ENCODE results near the gene CLEC2D. TPM values are rescaled to one million over a fixed set of nuclear protein-coding genes. Genes with fewer than 3 reads are reported as not detected.

The CLEC2D gene
- total RNA-seq, 1 donor from 2014 or later = 4.6 TPM

GRCh38 chr12:9742661-9743060, 73.1 kb downstream of the CLEC2D start:
- TF ChIP-seq CTCF (IDR thresholded peaks at IDR 0.05) = no peak
- Mint-ChIP-seq H3K27ac (ENCODE audit: unreplicated experiment) (no peak overlapping the region), H3K27me3 (ENCODE audit: low read depth) (peaks cover 17% of the 10 kb centered on the region), H3K4me3 (ENCODE audit: unreplicated experiment) (no peak overlapping the region), H3K9me3 (ENCODE audit: low read depth) (no peaks in the 10 kb centered on the region), H3K36me3 (ENCODE audit: low read depth) (no peaks in the 10 kb centered on the region), H3K4me1 (ENCODE audit: low read depth) (no peaks in the 10 kb centered on the region)
- DNase-seq (ENCODE audit: low spot score) = no peak

- H3K36me3 Mint-ChIP-seq (ENCODE audit: low read depth) = no peaks in the 10 kb centered on the region
- peaks cover 19% of the 10 kb centered on the region for H3K27me3 Mint-ChIP-seq (ENCODE audit: low read depth)
- no peak overlapping the region for H3K4me3 Mint-ChIP-seq (ENCODE audit: unreplicated experiment)
- no peak for TF ChIP-seq CTCF (IDR thresholded peaks at IDR 0.05)
- H3K4me1 Mint-ChIP-seq (ENCODE audit: low read depth) = peaks cover 3% of the 10 kb centered on the region
- H3K9me3 Mint-ChIP-seq (ENCODE audit: low read depth) = no peaks in the 10 kb centered on the region
- H3K27ac Mint-ChIP-seq (ENCODE audit: unreplicated experiment) = no peak overlapping the region
- DNase-seq (ENCODE audit: low spot score) = no peak
These were observed 75.7 kb downstream of the CLEC2D start for GRCh38 chr12:9745199-9745598.

Other genes starting within 250 kb of the CLEC2D start
- not detected in 3 replicates for gene KLRB1, start 61.8 kb upstream of the CLEC2D start, total RNA-seq
- gene CLECL1, start 63.4 kb downstream of the CLEC2D start, total RNA-seq = not detected in 3 replicates
- gene CD69, start 91.2 kb downstream of the CLEC2D start, total RNA-seq = not detected in 3 replicates
- gene KLRF1, start 157.8 kb downstream of the CLEC2D start, total RNA-seq = not detected in 3 replicates
- gene CLEC2B, start 199.6 kb downstream of the CLEC2D start, total RNA-seq = not detected in 3 replicates
- not detected in 3 replicates for gene KLRF2, start 211.8 kb downstream of the CLEC2D start, total RNA-seq

Data from chondrocyte (in vitro differentiated cells).